PC-3 (cell line): ENCODE measurements around the gene ETV1.

ENCODE experiments used
- CTCF ChIP-seq: fragments of 300-600 bp; sonication (generic); conservative IDR thresholded peaks from 2 replicates; pipeline ENCODE4 v1.5.1; 2017; ENCODE audit warnings: antibody characterized with exemption, low read depth, mild to moderate bottlenecking, low read length
- EZH2phosphoT487 ChIP-seq: fragments of 300-600 bp; sonication (generic); IDR thresholded peaks from 2 replicates; pipeline ENCODE4 v1.6.1; 2018; ENCODE audit warnings: mild to moderate bottlenecking, antibody characterized with exemption, low read length, borderline replicate concordance

DNA sequence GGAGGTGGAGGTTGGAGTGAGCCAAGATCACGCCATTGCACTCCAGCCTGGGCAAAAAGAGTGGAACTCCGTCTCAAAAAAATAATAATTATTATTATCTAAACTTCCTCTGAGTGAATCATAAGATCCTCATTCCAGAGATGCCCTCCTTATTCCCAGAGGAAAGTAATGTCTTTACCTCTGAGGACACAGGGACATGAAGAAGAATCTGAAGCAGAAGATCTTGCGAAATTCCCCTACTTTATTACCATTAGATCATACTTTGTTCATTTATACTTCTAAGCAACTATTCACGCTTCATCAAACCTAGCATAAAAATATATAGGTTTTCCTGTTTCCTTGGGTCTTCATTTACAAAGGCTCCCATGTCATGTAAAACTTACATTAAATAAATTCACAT lies 143.1 kb downstream of the ETV1 start:
- no peak for TF ChIP-seq CTCF
- TF ChIP-seq EZH2phosphoT487: no peak
